Endothelial cell of umbilical vein (primary cell): ENCODE measurements around the gene RTN4IP1. TPM values are rescaled to one million over a fixed set of nuclear protein-coding genes. Genes with fewer than 3 reads are reported as not detected.

Experiments used
- BruUV-seq: library from RNA; stranded (reverse); fragments of 400-500 nt; replicated peaks from 2 replicates; lab custom pipeline; 2021; lab: Mats Ljungman, UMichigan
- CTCF ChIA-PET: fragments of 300-600, 350-600 bp; sonication (Branson Sonifier 250); formaldehyde crosslinking; loops from one replicate; lab custom pipeline; 2021; ENCODE audit warnings: antibody characterized with exemption, inconsistent platforms; lab: Charles Lee
- POLR2A ChIA-PET: fragments of 300-600, 350-600 bp; sonication (Branson Sonifier 250); formaldehyde crosslinking; loops from one replicate; lab custom pipeline; 2021; ENCODE audit warnings: antibody characterized with exemption, inconsistent platforms; lab: Charles Lee
- DNase-seq: peaks from one replicate; pipeline ENCODE4 v3.0.0-alpha.2; 2011; ENCODE audit warnings: low read depth, low spot score
- FAIRE-seq: peaks from 2 replicates; lab custom pipeline; 2011; peaks lifted over from hg19 to GRCh38; lab: Jason Lieb, UNC
- H2AFZ ChIP-seq: 2 replicates; pipeline ENCODE4 v1.6.0; 2012; ENCODE audit warnings: low read depth, low read length, control low read depth, inconsistent platforms
- H3K27ac ChIP-seq: 2 replicates; pipeline ENCODE4 v1.5.1; 2011; ENCODE audit warnings: low read depth, mild to moderate bottlenecking, control low read depth, low read length, moderate library complexity; ENCODE audit not compliant: insufficient read depth
- H3K27me3 ChIP-seq, 2 experiments: 2 replicates each; pipeline versions ENCODE4 v1.6.0 to v1.6.1; 2011; ENCODE audit warnings: low read length in 2 of 2, mixed read lengths in 1 of 2; ENCODE audit not compliant: control insufficient read depth in 2 of 2, insufficient read depth in 2 of 2
- H3K36me3 ChIP-seq, 2 experiments: 2 replicates in 1 of 2; 3 replicates in 1 of 2; pipeline ENCODE4 v1.5.1; 2011; ENCODE audit warnings: low read length in 2 of 2, mild to moderate bottlenecking in 1 of 2, moderate library complexity in 1 of 2; ENCODE audit not compliant: control insufficient read depth in 2 of 2, insufficient read depth in 2 of 2; ENCODE audit errors: extremely low read depth in 1 of 2
- H3K4me1 ChIP-seq: 3 replicates; pipeline ENCODE4 v1.5.1; 2011; ENCODE audit warnings: mild to moderate bottlenecking, low read length; ENCODE audit not compliant: control insufficient read depth, insufficient read depth; ENCODE audit errors: extremely low read depth
- H3K4me2 ChIP-seq: 2 replicates; pipeline ENCODE4 v1.6.1; 2011; ENCODE audit warnings: low read length, control low read depth, mixed read lengths; ENCODE audit not compliant: insufficient read depth
- H3K4me3 ChIP-seq, 3 experiments: fragments of 200-600 bp in 1 of 3; sonication (generic), shearing (Covaris generic) in 1 of 3; replicated peaks in 1 of 3; 2 replicates each; pipeline ENCODE4 v1.5.1; 2011 to 2016; ENCODE audit warnings: control low read depth in 3 of 3, low read length in 3 of 3, mild to moderate bottlenecking in 2 of 3, inconsistent platforms in 1 of 3, low read depth in 1 of 3, moderate library complexity in 1 of 3; ENCODE audit not compliant: insufficient read depth in 1 of 3
- H3K79me2 ChIP-seq: 2 replicates; pipeline ENCODE4 v1.6.0; 2012; ENCODE audit warnings: low read length, inconsistent platforms; ENCODE audit not compliant: control insufficient read depth, insufficient read depth
- H3K9ac ChIP-seq: replicated peaks from 2 replicates; pipeline ENCODE3; 2011; ENCODE audit warnings: low read length, control low read depth; ENCODE audit not compliant: insufficient read depth; ENCODE audit errors: extremely low read depth
- H3K9me1 ChIP-seq: replicated peaks from 3 replicates; pipeline ENCODE4 v1.6.0; 2011; ENCODE audit warnings: mild to moderate bottlenecking, low read length; ENCODE audit not compliant: control insufficient read depth, insufficient read depth; ENCODE audit errors: extremely low read depth
- H3K9me3 ChIP-seq: replicated peaks from 2 replicates; pipeline ENCODE4 v1.5.1; 2012; ENCODE audit warnings: low read length, inconsistent platforms; ENCODE audit not compliant: control insufficient read depth, insufficient read depth
- H4K20me1 ChIP-seq: replicated peaks from 2 replicates; pipeline ENCODE3; 2011; ENCODE audit warnings: mild to moderate bottlenecking, low read length; ENCODE audit not compliant: control insufficient read depth, insufficient read depth; ENCODE audit errors: extremely low read depth
- EZH2 ChIP-seq: IDR thresholded peaks from 2 replicates; pipeline ENCODE4 v1.6.1; 2012; ENCODE audit warnings: borderline replicate concordance, low read depth, mild to moderate bottlenecking, moderate library complexity, low read length, inconsistent platforms; ENCODE audit not compliant: severe bottlenecking
- FOS ChIP-seq: IDR thresholded peaks from 2 replicates; pipeline ENCODE4 v1.6.1; 2011; ENCODE audit warnings: mild to moderate bottlenecking, low read length, moderate library complexity, borderline replicate concordance; ENCODE audit not compliant: insufficient read depth
- GATA2 ChIP-seq: IDR thresholded peaks from 2 replicates; pipeline ENCODE4 v1.7.0; 2011; ENCODE audit warnings: low read depth, mild to moderate bottlenecking, moderate library complexity, mixed read lengths, low read length; ENCODE audit not compliant: insufficient read length, insufficient read depth
- JUN ChIP-seq: IDR thresholded peaks from 2 replicates; pipeline ENCODE4 v1.6.1; 2011; ENCODE audit warnings: borderline replicate concordance, low read depth; ENCODE audit not compliant: insufficient read length, insufficient read depth
- MYC ChIP-seq: IDR thresholded peaks from one replicate; pipeline ENCODE4 v1.6.1; 2011; ENCODE audit warnings: mild to moderate bottlenecking, low read depth, low read length
- POLR2A ChIP-seq: IDR thresholded peaks from 2 replicates; pipeline ENCODE4 v1.6.1; 2012; ENCODE audit warnings: low read depth, mild to moderate bottlenecking, control low read depth, low read length
- POLR2AphosphoS5 ChIP-seq: IDR thresholded peaks from 2 replicates; pipeline ENCODE4 v1.6.1; 2012; ENCODE audit warnings: low read depth, mild to moderate bottlenecking, control low read depth, low read length, moderate library complexity; ENCODE audit not compliant: insufficient read depth
- dilution Hi-C: fragments of 300-500 bp; cut with MboI; formaldehyde crosslinking; loops from one replicate; pipeline ENCODE4 v1.15.0; 2019; ENCODE audit warnings: low sequenced_read_pairs; ENCODE audit not compliant: extremely low pct_ligation_motif_present
- intact Hi-C: fragments of 100-400 bp; cut with micrococcal nuclease; formaldehyde crosslinking; loops from one replicate; pipeline ENCODE4 v1.10.0; 2022
- polyA plus RNA-seq, 4 experiments: library from polyadenylated mRNA; depleted of rRNA in 3 of 4; stranded (reverse) in 3 of 4; unstranded in 1 of 4; fragments of >200 nt; gene quantifications; 2 replicates each; pipeline versions ENCODE4 v1.2.1 to v1.2.3, GENCODE V29; 2011 to 2012; ENCODE audit warnings: missing spikeins in 1 of 4
- total RNA-seq: library from RNA; stranded (reverse); gene quantifications from 2 replicates; pipeline ENCODE4 v1.2.3, GENCODE V29; 2021
- TF ChIP-seq, protein P1 (sequence below): IDR thresholded peaks from 2 replicates; pipeline ENCODE4 v1.6.1; 2011; ENCODE audit not compliant: insufficient read depth, insufficient read length
- TF ChIP-seq, protein P2 (sequence below), 2 donors: IDR thresholded peaks; 1 replicate in 1 of 2; 2 replicates in 1 of 2; pipeline ENCODE4 v1.5.1; 2011; ENCODE audit warnings: low read length in 2 of 2, mild to moderate bottlenecking in 2 of 2, moderate library complexity in 2 of 2, control low read depth in 1 of 2, inconsistent platforms in 1 of 2, low read depth in 1 of 2; ENCODE audit not compliant: insufficient read depth in 1 of 2; ENCODE audit errors: extremely low read depth in 1 of 2

The RTN4IP1 gene
- total and polyA plus RNA-seq, 2 donors (not counting 3 experiments of a cell fraction or from before 2014, with no cell fraction given) = 3.9 to 5.4 TPM

DNA sequence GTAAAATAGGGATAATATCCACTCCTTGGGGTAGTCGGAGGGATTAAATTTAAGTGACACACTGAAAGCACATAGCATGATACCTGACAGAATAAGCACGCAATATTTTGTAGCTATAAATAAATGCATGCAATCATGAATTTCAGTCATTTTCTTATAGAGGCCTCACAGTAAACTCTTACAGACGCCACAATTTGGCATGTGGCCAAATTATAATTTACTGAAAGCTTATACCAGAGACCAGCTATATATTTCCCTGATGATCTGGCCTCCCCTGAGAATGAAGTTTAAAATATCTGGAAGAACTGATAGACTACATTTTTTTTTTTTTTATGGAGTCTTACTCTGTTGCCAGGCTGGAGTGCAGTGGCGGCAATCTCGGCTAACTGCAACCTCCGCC lies 40.9 kb upstream of the RTN4IP1 start:
- no TSS peak for BruUV-seq
- no peak overlapping the region for H3K4me3 ChIP-seq
- CTCF ChIA-PET = interaction anchor here (0.7 to 1.5 kb wide), 2 partner anchors 35 to 327 kb away, joined by 3 to 4 read pairs; no protein-coding TSS in a partner anchor

DNA sequence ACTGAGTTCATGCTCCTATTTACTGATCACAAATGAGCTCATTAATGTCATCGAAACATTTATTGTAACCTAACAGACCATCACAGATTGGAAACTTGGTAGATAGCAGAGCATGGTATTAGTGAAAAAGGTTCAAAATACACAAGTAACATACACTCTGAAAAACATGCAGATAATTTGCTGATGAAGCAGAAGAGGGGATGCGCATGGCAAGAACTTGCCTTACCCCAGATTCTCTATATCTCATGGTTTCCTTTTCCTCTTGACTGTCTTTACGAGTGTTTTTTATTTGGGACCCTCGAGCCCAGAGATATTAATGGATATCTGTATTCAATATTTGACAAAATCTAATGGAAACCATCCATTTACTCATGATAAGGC lies 37.7 kb upstream of the RTN4IP1 start:
- ChIA-PET CTCF (interaction anchor here (1.4 kb wide), 1 partner anchor 33 kb away, joined by 3 read pairs; no protein-coding TSS in a partner anchor), POLR2A (no interaction called here)
- Histone ChIP-seq H4K20me1 (no peaks in the 10 kb centered on the region), H3K9ac (no peak overlapping the region), H3K27ac (no peak overlapping the region), H3K4me3 (no peak overlapping the region), H3K4me1 (no peaks in the 10 kb centered on the region), H3K9me1 (no peaks in the 10 kb centered on the region), H2AFZ (no peak overlapping the region), H3K79me2 (no peaks in the 10 kb centered on the region), H3K27me3 (no peaks in the 10 kb centered on the region), H3K4me2 (no peak overlapping the region), H3K36me3 (peaks cover 6 to 7% of the 10 kb centered on the region in 2 experiments), H3K9me3 (no peaks in the 10 kb centered on the region)
- intact Hi-C loops (no loop called here), dilution Hi-C loops (no loop called here)
- DNase-seq = no peak
- TF ChIP-seq EZH2 = no peak
- TF ChIP-seq POLR2A = no peak
- TF ChIP-seq, protein P1, sequence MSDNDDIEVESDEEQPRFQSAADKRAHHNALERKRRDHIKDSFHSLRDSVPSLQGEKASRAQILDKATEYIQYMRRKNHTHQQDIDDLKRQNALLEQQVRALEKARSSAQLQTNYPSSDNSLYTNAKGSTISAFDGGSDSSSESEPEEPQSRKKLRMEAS = no peak
- TF ChIP-seq POLR2AphosphoS5 = no peak
- TF ChIP-seq FOS = no peak
- no peak for TF ChIP-seq MYC
- no peak for TF ChIP-seq GATA2
- TF ChIP-seq JUN = no peak
- TF ChIP-seq, protein P2, sequence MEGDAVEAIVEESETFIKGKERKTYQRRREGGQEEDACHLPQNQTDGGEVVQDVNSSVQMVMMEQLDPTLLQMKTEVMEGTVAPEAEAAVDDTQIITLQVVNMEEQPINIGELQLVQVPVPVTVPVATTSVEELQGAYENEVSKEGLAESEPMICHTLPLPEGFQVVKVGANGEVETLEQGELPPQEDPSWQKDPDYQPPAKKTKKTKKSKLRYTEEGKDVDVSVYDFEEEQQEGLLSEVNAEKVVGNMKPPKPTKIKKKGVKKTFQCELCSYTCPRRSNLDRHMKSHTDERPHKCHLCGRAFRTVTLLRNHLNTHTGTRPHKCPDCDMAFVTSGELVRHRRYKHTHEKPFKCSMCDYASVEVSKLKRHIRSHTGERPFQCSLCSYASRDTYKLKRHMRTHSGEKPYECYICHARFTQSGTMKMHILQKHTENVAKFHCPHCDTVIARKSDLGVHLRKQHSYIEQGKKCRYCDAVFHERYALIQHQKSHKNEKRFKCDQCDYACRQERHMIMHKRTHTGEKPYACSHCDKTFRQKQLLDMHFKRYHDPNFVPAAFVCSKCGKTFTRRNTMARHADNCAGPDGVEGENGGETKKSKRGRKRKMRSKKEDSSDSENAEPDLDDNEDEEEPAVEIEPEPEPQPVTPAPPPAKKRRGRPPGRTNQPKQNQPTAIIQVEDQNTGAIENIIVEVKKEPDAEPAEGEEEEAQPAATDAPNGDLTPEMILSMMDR (IDR thresholded peaks at IDR 0.05; ENCODE audit: extremely low read depth in 1 of 2, insufficient read depth in 1 of 2, low read depth in 1 of 2, low read length in 2 of 2) = no peak
- FAIRE-seq = no peak
- BruUV-seq = no TSS peak

More for the DNA sequence above, 40.9 kb upstream of the RTN4IP1 start:
- Histone ChIP-seq H3K9me1 (no peaks in the 10 kb centered on the region), H3K4me1 (no peaks in the 10 kb centered on the region), H3K4me2 (no peak overlapping the region), H3K9me3 (no peaks in the 10 kb centered on the region), H3K27me3 (no peaks in the 10 kb centered on the region), H4K20me1 (no peaks in the 10 kb centered on the region), H3K79me2 (no peaks in the 10 kb centered on the region), H3K9ac (no peak overlapping the region), H3K36me3 (no peaks in the 10 kb centered on the region), H3K27ac (no peak overlapping the region), H2AFZ (no peak overlapping the region)
- FAIRE-seq (no peak), DNase-seq (no peak)
- dilution Hi-C loops = no loop called here
- TF ChIP-seq, protein P1 = no peak
- no peak for TF ChIP-seq POLR2AphosphoS5
- POLR2A ChIA-PET = no interaction called here
- intact Hi-C loops = no loop called here
